ENCODE data around the gene RPH3AL. TPM values are rescaled to one million over a fixed set of nuclear protein-coding genes. Genes with fewer than 3 reads are reported as not detected.
"Not testable (repeated sequence)": the region's sequence is repeated elsewhere in the genome, so short reads cannot be mapped to it uniquely, and the experiment has no call there.

RPH3AL gene
- polyA plus RNA-seq, 1 donor from 2014 or later: 0.87 TPM

DNA sequence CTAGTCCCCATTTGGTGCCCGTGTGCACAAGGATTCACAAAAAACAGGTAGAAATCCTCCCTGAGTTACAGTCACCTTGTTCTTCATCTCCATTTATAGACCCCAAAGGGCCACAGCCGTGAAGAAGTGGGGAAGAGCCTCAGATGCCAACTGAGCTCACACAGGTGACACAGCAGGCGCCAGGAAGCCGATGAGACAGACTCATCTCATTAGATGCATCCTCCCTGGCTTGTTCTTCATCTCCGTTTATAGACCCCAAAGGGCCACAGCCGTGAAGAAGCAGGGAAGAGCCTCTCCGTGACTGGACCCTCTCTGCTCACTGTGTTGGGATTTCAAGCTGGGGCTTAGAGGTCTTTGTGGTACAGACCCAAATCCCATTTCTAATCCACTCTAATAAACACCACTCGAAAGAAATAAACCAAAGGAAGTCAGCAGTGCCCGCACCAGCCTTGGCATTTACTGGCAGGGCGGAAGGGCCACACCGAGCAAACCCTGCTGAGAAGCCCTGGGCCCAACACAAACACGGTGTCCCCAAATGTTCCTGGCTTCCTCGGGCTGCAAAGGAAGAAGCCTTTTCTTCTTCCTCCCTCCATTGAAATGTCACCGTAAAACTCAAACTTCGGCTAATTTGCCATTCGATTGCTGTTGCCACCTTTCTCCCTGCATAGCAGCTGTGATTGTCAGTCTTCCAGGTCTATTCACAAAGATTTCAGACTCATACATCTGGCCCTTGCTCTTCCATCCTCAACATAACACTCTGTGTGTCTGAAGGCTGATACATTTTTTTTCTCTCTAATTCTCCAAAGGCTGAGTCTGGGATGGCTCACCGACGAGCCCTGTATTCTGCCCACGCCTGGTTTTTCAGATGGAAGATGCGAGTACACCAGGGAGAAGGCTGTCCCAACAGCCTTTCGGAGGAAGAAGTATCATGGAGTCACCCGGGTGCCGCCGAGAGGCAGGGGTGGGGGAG, 126.2 kb downstream of the RPH3AL start:
- Histone ChIP-seq H3K27ac (ENCODE audit: low read length) (no peak overlapping the region), H3K4me2 (ENCODE audit: low read length) (no peak overlapping the region), H3K4me3 (ENCODE audit: low read length) (no peak overlapping the region), H2AFZ (ENCODE audit: low read depth, low read length) (no peak overlapping the region), H3K9me3 (ENCODE audit: low read length) (no peaks in the 10 kb centered on the region), H4K20me1 (ENCODE audit: insufficient read depth) (no peaks in the 10 kb centered on the region), H3F3A (ENCODE audit: insufficient read depth, low read length, poor library complexity, severe bottlenecking) (no peaks in the 10 kb centered on the region), H3K27me3 (ENCODE audit: insufficient read depth, low read depth, low read length) (no peaks in the 10 kb centered on the region), H3K9me2 (ENCODE audit: insufficient read depth, low read length) (no peaks in the 10 kb centered on the region), H3K9ac (ENCODE audit: low read length) (no peak overlapping the region), H3K79me2 (replicated peaks; ENCODE audit: insufficient read depth, low read length) (no peaks in the 10 kb centered on the region), H3K36me3 (ENCODE audit: insufficient read depth, low read length) (no peaks in the 10 kb centered on the region)
- TF ChIP-seq RAD21 (conservative IDR thresholded peaks at IDR 0.05) (no peak), SMC3 (conservative IDR thresholded peaks at IDR 0.05; ENCODE audit: poor library complexity) (no peak)

DNA sequence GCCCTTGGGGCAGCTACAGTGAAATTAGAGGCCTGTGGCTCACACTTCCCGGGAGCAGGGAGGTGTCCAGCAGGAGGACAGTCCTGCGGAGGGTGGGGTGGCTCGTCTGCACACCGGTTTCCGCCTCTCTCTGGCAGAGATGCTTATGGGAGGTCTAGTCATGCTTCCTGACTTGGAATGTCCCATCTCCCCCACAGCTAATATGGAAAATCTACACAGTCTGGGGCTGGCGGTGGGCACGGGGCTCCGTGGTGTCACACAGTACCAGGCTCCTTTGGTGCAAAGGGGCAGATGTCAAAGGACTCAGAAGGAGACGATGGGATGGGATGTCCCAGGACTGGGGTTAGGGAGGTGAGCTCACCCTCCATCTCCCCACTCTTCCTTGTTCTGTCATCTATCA, 127.1 kb downstream of the RPH3AL start:
- no peaks in the 10 kb centered on the region for H3K36me3 ChIP-seq (ENCODE audit: insufficient read depth, low read length)
- no peaks in the 10 kb centered on the region for H3K79me2 ChIP-seq (replicated peaks; ENCODE audit: insufficient read depth, low read length)
- no peak overlapping the region for H3K4me3 ChIP-seq (ENCODE audit: low read length)
- H3K9ac ChIP-seq (ENCODE audit: low read length): no peak overlapping the region
- H3F3A ChIP-seq (ENCODE audit: insufficient read depth, low read length, poor library complexity, severe bottlenecking): no peaks in the 10 kb centered on the region
- H2AFZ ChIP-seq (ENCODE audit: low read depth, low read length): no peak overlapping the region
- H4K20me1 ChIP-seq (ENCODE audit: insufficient read depth): no peaks in the 10 kb centered on the region
- no peak overlapping the region for H3K27ac ChIP-seq (ENCODE audit: low read length)
- no peak overlapping the region for H3K4me2 ChIP-seq (ENCODE audit: low read length)
- H3K9me2 ChIP-seq (ENCODE audit: insufficient read depth, low read length): no peaks in the 10 kb centered on the region
- no peak for TF ChIP-seq EP300 (conservative IDR thresholded peaks at IDR 0.05; ENCODE audit: poor library complexity, severe bottlenecking)
- no peaks in the 10 kb centered on the region for H3K9me3 ChIP-seq (ENCODE audit: low read length)
- H3K27me3 ChIP-seq (ENCODE audit: insufficient read depth, low read depth, low read length): no peaks in the 10 kb centered on the region

DNA sequence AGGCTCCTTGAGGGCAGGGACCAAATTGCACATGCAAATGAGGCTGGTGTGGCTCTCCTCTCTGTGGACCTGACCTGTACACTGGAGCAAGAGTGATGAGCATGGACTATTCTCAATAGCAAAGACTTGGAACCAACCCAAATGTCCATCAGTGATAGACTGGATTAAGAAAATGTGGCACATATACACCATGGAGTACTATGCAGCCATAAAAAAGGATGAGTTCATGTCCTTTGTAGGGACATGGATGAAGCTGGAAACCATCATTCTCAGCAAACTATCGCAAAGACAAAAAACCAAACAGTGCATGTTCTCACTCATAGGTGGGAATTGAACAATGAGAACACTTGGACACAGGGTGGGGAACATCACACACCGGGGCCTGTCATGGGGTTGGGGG, 128.0 kb downstream of the RPH3AL start:
- H3K79me2 ChIP-seq (replicated peaks; ENCODE audit: insufficient read depth, low read length); H2AFZ ChIP-seq (ENCODE audit: low read depth, low read length); H3K27me3 ChIP-seq (ENCODE audit: insufficient read depth, low read depth, low read length); H3K4me2 ChIP-seq (ENCODE audit: low read length); H3F3A ChIP-seq (ENCODE audit: insufficient read depth, low read length, poor library complexity, severe bottlenecking); H4K20me1 ChIP-seq (ENCODE audit: insufficient read depth); H3K36me3 ChIP-seq (ENCODE audit: insufficient read depth, low read length); H3K4me3 ChIP-seq (ENCODE audit: low read length); H3K9me2 ChIP-seq (ENCODE audit: insufficient read depth, low read length); H3K9ac ChIP-seq (ENCODE audit: low read length); H3K27ac ChIP-seq (ENCODE audit: low read length); H3K9me3 ChIP-seq (ENCODE audit: low read length): not testable (repeated sequence)

DNA sequence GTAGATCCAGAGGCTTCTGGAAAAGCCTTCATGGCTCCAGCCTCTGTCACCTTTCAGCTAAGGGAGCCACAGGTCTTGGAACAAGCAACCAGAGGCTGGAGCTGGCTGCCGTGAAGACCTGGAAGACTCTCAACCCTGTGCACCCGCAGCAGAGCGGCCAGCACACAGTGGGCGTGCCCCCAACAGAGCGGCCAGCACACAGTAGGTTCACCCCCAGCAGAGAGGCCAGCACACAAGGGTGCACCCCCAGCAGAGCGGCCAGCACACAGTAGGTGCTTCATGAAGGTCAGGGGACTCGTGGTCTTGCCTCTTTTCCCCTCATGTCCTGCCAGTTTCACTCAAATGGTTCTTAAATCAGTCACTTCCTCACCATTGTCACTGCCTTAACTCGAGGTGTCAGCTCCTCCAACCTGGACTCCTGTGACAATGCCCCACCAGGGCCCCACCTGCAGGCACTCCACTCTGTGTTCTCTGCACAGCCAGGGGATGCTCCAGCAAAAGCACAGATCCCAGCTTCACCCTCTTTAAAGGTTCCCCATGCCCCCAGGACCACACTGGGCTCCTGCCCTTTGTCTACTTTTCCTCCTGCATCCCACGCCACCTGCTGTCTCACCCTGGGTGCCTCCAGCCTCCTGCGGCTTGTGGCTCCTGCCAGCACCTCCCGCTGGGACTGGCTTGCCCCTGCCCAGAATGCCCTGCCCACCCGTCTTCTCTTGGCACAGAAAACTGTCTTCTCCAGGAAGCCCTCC, 128.7 kb downstream of the RPH3AL start:
- no peak overlapping the region for H3K9ac ChIP-seq (ENCODE audit: low read length)
- H3K27me3 ChIP-seq (ENCODE audit: insufficient read depth, low read depth, low read length): no peaks in the 10 kb centered on the region
- H3K79me2 ChIP-seq (replicated peaks; ENCODE audit: insufficient read depth, low read length): no peaks in the 10 kb centered on the region
- no peaks in the 10 kb centered on the region for H3K9me2 ChIP-seq (ENCODE audit: insufficient read depth, low read length)
- H4K20me1 ChIP-seq (ENCODE audit: insufficient read depth): no peaks in the 10 kb centered on the region
- no peak overlapping the region for H3K27ac ChIP-seq (ENCODE audit: low read length)
- no peaks in the 10 kb centered on the region for H3F3A ChIP-seq (ENCODE audit: insufficient read depth, low read length, poor library complexity, severe bottlenecking)
- H3K4me3 ChIP-seq (ENCODE audit: low read length): no peak overlapping the region
- H3K36me3 ChIP-seq (ENCODE audit: insufficient read depth, low read length): no peaks in the 10 kb centered on the region
- H3K4me2 ChIP-seq (ENCODE audit: low read length): no peak overlapping the region
- TF ChIP-seq TAF1 (IDR thresholded peaks at IDR 0.05; ENCODE audit: low read depth): no peak
- TF ChIP-seq SMC3 (conservative IDR thresholded peaks at IDR 0.05; ENCODE audit: poor library complexity): no peak
- TF ChIP-seq, protein P1, sequence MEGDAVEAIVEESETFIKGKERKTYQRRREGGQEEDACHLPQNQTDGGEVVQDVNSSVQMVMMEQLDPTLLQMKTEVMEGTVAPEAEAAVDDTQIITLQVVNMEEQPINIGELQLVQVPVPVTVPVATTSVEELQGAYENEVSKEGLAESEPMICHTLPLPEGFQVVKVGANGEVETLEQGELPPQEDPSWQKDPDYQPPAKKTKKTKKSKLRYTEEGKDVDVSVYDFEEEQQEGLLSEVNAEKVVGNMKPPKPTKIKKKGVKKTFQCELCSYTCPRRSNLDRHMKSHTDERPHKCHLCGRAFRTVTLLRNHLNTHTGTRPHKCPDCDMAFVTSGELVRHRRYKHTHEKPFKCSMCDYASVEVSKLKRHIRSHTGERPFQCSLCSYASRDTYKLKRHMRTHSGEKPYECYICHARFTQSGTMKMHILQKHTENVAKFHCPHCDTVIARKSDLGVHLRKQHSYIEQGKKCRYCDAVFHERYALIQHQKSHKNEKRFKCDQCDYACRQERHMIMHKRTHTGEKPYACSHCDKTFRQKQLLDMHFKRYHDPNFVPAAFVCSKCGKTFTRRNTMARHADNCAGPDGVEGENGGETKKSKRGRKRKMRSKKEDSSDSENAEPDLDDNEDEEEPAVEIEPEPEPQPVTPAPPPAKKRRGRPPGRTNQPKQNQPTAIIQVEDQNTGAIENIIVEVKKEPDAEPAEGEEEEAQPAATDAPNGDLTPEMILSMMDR (IDR thresholded peaks at IDR 0.05; ENCODE audit: poor library complexity, severe bottlenecking): no peak
- TF ChIP-seq RAD21 (conservative IDR thresholded peaks at IDR 0.05): no peak
- no peak for TF ChIP-seq EZH2 (IDR thresholded peaks at IDR 0.05; ENCODE audit: borderline replicate concordance, insufficient read depth, low read length, poor library complexity, severe bottlenecking)
- TF ChIP-seq EP300 (conservative IDR thresholded peaks at IDR 0.05; ENCODE audit: poor library complexity, severe bottlenecking): no peak
- TF ChIP-seq MXI1 (conservative IDR thresholded peaks at IDR 0.05; ENCODE audit: poor library complexity, severe bottlenecking): no peak
- no peak for TF ChIP-seq POLR2AphosphoS5 (IDR thresholded peaks at IDR 0.05)
- H3K9me3 ChIP-seq (ENCODE audit: low read length): no peaks in the 10 kb centered on the region
- no peak overlapping the region for H2AFZ ChIP-seq (ENCODE audit: low read depth, low read length)

Data from neural cell (in vitro differentiated cells).